Stimulated activated CD8-positive, alpha-beta memory T cell treated with anti-CD3 and anti-CD28 coated beads, Interleukin-7, amount 100 ng/mL, for 1 hour (primary cell): ENCODE results near the gene RAB11FIP5.

Experiments used
- DNase-seq, 2 donors: peaks; one replicate each; pipeline ENCODE4 v3.0.0-alpha.2; 2020; ENCODE audit warnings: low read depth in 2 of 2

Gene RAB11FIP5

DNA sequence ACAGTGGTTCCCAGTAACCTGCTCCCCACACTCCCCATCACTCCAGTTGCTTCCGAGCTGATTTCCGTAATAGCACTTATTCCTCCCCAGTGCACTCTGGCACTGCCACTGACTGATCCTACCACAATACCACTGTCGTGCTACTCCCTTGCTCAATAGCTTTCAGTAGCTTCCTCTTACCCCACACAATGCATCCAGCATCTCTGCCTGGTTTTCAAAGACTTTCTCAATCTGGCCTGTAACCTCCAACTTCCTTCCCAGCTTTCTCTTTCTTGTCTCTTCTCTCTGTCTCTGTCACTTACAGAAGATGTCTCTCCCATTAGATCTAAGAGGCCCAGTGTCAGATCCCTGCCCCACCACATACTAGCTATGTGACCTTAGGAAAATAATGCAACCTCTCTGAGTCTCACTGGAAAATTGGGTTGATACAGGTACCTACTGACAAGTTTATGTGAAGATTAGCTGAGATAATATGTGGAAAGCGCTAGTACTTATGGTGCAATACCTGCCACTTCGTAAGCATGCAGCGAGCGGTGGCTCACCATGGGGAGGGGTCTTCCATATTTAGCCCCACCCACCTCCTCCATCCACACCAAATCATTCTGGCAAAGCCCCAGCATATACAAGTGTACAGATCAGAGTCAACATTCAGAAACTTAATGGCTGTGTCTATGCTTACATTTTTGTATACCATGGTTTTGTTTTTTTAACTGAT lies 77.9 kb downstream of the RAB11FIP5 start:
- DNase-seq = no peak

- DNase-seq = no peak
Measured at GRCh38 chr2:73033766-73034381, 78.9 kb downstream of the RAB11FIP5 start.

GRCh38 chr2:73033142-73033765 lies 79.5 kb downstream of the RAB11FIP5 start:
- DNase-seq = no peak

DNA sequence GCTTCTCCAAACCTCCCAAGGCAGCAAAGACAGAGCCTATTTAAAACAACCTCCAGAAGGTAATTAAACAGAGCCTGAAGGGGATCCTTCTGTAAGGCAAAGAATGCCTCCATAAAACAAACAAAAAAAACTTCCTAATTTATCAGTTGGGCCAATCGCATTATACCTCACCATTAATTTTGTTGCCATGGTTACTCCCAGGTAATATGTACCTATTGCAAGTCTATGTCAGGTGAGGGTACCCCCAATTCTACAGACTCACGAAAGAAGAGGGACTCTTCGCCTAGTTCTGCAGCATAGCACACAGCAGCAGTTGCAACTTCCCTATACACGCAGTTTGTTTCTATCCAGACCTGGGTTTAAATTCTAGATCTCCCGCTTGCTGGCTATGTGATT lies 80.0 kb downstream of the RAB11FIP5 start:
- DNase-seq = no peak

DNA sequence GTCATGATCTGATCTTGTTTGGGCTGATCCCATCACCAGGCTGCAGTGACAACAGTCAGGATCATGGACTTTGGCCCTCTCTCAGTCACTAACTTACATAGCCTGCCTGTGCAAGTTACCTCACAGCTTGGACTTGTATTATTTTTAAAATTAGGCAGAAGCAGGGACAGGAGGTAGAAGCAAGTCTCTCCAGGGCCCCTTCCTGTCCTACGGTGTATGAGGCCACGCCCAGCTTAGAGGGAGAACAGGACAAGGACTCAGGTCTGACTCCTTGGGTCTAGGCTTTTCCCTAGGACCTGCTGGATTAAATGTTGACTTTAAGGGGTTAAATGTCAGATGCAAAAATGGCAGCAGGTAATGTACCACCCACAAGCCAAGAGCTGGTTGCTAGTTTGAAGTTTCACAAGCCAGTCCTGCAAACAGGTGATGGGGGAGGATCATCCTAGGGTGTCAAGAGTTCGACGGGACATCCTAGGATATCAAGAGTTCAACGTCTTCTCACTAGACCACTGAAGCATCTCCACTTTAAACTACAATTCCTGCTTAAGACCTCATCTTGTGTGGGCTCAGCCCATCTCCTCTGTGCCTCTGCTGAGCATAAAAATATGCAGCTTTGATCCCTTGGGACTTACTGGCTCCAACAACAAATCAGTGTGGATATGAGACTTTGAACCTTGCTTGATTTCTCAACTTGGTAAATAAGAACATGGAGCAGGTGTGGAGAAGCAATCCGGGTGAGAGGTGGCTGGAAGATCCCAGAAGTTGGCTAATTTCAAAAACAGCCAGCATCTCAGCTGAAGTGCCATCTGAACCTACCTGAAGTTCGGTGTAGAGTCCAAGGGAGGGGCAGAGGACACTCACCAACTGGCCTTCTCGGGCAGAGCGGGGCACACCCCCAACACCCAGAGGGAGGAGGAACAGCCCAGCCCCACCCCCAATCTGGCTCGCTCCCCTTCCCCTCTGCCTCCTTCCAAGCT lies 80.7 kb downstream of the RAB11FIP5 start:
- DNase-seq = no peak

DNA sequence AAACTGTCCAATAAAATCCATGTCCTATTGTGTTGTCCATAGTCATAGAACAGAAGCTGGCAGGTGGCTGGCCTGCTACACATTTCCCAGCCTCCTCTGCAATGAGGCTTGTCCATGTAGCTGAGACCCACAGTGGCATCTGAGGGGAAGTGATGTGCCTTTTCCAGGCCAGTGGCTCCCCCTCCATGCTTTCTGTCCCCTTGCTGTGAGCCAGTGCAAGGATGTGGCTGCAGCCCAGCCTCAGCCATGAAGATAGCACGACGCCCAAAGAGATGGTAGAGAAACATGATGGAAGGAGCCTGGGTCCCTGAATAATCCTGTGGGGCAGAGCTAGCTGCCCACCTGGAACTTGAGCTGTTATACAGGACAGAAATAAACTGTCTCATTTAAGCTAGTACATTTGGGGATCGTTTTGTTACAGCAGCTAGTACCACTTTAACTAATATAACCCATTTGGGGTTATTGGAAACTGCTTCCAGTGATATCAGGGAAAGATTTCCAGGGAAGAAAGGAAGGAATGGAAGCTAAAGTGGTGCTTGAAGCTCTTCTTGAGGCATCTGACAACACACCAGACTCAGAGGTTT lies 81.6 kb downstream of the RAB11FIP5 start:
- no peak for DNase-seq

DNA sequence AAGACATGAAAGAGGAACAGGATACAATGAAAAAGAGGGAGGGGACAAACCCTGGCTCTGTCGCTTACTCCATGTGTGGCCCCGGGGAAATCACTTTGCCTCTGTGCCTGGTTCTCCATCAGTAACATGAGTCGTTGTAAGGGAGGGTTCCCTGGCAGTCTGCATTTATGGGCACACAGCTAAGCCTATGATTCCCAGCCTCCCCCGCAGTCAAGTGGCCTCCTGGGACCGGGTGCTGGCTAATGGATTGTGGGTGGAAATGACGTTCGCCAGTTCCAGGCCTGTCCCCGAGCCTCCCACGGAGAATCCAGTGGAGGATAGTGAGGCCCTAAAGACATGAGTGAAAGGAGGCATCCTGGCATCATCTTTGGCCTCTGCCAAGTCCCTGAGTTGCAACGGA lies 83.9 kb downstream of the RAB11FIP5 start:
- DNase-seq = no peak

DNA sequence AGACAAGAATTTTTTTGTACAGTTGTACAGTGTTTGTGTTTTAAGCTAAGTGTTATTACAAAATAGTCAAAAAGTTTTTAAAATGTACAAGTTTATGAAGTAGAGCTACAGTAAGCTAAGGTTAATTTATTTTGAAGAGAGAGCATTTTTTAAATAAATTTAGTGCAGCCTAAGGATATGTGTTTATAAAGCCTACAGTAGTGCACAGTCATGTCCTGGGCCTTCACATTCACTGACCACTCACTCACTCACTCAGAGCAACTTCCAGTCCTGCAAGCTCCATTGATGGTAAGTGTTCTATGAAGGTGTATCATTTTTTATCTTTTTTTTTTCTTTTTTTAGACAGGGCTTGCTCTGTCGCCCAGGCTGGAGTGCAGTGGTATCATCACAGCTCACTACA lies 85.4 kb downstream of the RAB11FIP5 start:
- no peak for DNase-seq

DNA sequence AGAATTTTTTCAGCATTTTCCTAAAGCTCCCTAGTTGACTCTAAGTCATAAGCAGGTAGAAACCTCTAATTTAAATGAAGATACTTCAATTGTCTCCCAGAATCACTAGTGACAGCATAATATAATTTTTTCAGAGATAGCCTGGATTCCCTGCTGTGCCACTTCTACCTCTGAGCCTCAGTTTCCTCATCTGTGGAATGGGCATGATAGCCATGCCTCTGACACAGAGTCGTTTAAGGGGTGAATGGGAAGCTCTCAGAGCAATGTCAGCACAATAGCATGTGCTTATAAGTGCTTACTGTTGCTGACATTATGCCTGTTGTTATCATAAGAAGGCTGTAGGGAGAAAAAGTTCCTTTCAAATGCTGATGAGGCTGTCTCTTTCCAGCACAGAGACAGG lies 89.3 kb downstream of the RAB11FIP5 start:
- DNase-seq = no peak
